H4 (cell line): ENCODE measurements around the gene NPHS1. TPM values are rescaled to one million over a fixed set of nuclear protein-coding genes. Genes with fewer than 3 reads are reported as not detected.

ENCODE experiments used
- DNase-seq: peaks from one replicate; pipeline ENCODE4 v3.0.0-alpha.2; 2015; ENCODE audit warnings: low spot score
- total RNA-seq: library from RNA; depleted of rRNA; stranded (reverse); fragments of >200 nt; shearing (Covaris generic); gene quantifications from 2 replicates; pipeline ENCODE4 v1.2.3, GENCODE V29; 2014

NPHS1 gene
- total RNA-seq, 1 experiment from 2014 or later: not detected

DNA sequence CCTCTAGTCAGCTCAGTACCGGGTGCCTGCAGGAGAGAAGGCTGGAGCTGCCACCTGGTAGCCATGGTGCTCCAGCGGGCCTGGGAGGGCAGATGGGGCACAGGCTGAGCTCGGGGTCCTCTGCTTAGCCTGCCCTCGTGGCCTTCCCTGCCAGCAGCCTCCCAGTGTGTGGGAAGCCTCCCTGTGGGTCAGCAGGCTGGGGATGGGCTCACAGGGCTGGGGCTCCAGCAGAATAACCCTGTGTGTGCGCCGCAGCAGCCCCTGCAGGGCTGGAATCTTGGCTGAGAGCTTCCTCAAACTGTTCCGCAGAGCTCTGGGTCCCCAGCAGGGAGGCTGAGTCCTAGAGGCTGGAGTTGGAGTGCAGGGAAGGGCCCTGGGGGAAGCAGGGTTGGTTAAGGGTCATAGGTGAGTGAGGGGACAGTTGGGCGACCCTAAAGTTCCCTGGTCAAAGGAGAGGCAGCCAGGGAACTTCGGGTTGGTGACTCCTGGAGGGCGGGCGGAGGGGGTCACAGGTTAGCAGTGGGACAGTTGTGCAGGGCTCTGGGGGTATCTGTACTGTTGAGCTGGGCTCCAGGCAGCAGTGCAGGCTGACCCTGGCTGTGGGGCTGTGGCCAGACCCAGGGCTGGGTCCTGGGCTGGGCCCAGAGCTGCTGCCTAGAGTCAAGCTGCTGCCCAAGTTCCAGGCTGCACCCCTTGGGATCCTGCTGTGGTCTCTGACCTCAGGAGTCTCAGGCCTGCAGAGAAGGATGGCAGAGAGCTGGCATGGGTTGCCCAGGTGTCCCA, 62.9 kb downstream of the NPHS1 start:
- DNase-seq: no peak

DNA sequence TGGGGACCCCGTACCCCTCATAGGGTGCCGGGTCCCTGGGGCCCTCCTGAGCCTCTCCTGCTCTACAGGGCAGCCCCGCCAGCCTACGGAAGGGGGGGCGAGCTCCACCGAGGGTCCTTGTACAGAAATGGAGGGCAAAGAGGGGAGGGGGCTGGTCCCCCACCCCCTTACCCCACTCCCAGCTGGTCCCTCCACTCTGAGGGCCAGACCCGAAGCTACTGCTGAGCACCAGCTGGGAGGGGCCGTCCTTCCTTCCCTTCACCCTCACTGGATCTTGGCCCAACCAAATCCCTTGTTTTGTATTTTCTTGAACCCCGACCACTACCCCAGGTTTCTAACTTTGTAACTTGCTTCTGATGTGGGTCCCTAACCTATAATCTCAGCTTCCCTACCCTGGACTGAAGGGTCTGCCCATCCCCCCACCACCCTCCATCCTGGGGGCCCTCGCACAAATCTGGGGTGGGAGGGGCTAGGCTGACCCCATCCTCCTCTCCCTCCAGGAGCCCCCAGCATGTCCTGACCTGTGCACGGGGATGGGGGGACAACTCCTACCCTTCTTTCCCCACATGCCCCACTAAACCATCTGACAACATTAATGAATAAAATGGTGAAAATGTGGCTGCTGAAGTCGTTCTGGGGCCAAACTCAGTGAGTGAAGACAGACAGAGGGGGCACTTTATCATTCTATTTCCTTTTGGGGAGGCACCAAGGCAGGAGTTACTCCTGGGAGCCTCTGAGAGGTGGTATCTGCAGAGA, 63.9 kb downstream of the NPHS1 start:
- no peak for DNase-seq

GRCh38 chr19:35787227-35787799, 65.0 kb downstream of the NPHS1 start:
- no peak for DNase-seq

GRCh38 chr19:35786299-35787160, 65.8 kb downstream of the NPHS1 start:
- no peak for DNase-seq

GRCh38 chr19:35785339-35785627, 67.0 kb downstream of the NPHS1 start:
- no peak for DNase-seq

DNA sequence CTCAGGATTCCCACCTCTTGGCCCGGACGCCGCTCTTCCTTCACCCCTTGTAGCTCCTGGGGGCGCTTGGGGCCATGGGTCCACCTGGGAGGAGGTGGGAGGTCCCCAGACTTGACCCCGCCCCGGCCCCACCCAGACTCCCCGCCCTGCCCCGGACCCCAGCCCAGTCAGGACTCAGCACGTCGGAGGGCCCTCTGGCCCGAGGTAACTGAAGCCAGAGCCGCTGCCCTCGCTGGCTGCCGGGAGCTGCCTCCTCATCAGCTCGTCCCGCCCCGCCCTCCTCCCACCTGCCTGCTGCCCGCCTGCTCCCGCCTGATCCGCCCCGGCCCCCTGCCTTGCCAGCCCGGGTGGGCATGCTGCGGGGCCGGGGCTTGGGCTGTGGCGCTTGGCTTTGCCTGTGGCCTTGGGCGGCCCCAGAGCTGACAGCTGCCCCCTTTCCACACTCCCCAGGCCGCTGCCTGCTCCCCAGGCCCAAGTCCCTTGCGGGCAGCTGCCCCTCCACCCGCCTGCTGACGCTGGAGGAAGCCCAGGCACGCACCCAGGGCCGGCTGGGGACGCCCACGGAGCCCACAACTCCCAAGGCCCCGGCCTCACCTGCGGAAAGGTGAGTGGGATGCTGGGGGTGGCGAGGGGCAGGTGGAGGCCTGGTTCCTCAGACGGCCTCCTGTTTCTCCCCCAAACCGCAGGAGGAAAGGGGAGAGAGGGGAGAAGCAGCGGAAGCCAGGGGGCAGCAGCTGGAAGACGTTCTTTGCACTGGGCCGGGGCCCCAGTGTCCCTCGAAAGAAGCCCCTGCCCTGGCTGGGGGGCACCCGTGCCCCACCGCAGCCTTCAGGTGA, 67.6 kb downstream of the NPHS1 start:
- DNase-seq: no peak

GRCh38 chr19:35783469-35784434, 68.6 kb downstream of the NPHS1 start:
- DNase-seq: no peak

GRCh38 chr19:35782589-35782988, 69.7 kb downstream of the NPHS1 start:
- no peak for DNase-seq

DNA sequence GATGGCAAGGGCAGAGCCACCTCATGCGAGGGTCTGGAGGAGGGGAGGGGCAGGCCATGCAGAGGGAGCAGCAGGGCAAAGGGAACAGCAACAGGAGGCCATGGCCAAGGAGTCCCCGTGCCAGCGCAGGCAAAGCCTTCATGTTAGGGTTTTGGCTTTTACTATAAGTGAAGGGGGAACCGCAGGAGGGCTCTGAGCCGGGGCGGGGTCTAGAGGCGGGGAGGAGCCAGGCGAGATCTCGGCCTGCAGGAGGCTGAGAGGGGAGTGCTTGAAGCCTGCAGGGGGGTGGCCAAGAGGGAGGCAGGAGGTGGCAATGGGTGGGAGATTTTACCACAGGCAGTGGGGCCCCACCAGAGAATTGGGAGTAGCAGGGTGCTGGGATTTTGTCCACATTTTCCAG, 70.7 kb downstream of the NPHS1 start:
- no peak for DNase-seq

DNA sequence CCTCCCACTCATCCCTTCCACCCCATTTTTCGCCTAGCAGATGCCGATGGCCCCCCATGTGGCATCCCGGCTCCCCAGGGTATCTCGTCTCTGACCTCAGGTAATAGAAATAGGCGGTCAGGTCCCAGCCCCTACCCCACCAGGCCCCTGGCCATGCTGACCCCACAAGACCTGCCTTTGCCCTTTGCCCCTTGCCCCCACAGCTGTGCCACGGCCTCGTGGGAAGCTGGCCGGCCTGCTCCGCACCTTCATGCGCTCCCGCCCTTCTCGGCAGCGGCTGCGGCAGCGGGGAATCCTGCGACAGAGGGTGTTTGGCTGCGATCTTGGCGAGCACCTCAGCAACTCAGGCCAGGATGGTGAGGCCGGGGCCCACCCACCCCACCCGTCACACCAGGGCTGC, 71.6 kb downstream of the NPHS1 start:
- no peak for DNase-seq

DNA sequence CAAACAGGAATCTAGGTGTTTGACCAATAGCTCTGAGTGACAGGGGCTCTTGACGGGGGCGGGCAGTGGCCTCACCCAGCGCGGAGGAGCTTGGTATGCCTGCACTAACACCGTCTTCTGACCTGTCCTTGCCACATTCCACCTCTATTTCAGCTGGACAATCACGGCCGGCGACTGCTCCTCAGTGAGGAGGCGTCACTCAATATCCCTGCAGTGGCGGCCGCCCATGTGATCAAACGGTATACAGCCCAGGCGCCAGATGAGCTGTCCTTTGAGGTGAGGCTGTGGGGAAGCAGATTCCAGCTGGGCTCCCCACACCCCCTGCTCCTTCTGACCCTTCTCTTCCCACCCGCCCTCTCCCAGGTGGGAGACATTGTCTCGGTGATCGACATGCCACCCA, 72.2 kb downstream of the NPHS1 start:
- DNase-seq: no peak

DNA sequence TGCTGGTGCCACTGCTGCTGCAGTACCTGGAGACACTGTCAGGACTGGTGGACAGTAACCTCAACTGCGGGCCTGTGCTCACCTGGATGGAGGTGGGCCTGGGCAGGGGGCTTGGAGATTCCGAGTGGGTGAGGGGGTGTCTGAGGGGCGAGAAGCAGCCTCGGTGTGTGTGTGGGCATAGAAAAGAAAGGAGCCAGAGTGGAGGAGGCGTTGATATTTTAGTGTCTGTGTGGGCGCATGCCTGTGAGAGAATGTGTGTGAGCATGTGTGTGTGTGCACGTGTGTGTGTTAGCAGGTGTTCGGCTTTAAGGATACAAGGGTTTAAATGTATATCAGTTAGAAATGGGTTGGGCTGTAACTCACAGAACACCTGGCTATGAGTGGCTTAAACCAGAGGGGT, 73.3 kb downstream of the NPHS1 start:
- DNase-seq: no peak

DNA sequence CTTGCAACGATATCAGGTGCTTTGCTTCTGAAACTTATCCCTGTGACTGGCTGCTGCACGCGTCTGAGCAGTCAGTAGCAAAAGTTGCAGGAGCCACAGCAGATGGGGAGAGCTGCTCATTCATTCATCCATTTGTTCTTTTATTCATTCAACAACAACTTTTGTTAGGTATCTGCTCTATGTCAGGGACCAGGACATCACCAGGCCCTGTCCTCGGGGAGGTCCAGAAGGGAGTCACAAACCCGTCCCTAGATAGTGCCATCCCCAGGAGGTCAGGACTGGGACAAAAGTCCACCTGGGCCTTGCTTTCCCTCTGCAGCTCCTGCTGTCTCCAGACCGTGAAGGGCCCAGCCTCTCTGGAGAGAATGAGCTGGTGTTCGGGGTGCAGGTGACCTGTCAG, 74.3 kb downstream of the NPHS1 start:
- DNase-seq: no peak

GRCh38 chr19:35777086-35777841, 75.0 kb downstream of the NPHS1 start:
- DNase-seq: no peak

DNA sequence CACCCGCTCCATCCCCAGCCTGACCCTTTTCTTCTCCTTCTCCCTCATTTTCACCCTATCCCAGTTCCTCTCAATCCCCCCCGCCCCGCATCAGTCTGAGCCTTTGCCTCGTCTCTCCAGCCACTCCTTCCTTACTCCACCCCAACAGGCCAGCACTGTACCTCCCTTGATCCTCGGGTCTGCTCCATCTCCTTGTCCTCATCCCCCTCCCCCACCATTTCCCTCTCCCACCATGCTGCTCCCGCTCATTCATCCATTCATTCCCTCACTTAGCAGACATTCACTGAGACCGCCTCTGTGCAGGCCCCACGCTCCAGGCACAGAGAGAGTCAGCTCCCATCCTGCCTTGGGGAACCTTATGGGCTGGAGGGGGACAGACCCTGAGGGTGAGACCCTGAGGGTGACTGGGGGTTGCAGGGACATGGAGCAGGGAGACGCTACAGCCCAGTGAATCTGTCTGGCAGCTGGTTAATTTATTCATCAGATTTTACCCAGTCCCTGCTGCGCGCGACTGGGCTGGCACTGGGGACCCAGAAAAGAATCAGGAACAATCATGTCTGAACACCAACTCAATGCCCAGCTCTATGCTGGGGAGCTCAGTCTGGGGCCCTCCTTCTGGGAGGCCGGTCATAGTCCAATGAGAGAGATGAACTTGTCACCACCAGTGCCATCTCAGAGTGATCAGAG, 76.1 kb downstream of the NPHS1 start:
- DNase-seq: no peak
